22Rv1 (cell line): ENCODE results near the gene PLAAT2.

Source experiments
- CTCF ChIP-seq: fragments of 450-650 bp; IDR thresholded peaks from 2 replicates; pipeline ENCODE4 v1.5.1; 2017; ENCODE audit warnings: mild to moderate bottlenecking
- ZFX ChIP-seq: fragments of 450-650 bp; IDR thresholded peaks from 2 replicates; pipeline ENCODE4 v1.6.1; 2017; ENCODE audit warnings: antibody characterized with exemption, borderline replicate concordance

- TF ChIP-seq CTCF: no peak
- no peak for TF ChIP-seq ZFX
Measured at GRCh38 chr11:63572026-63572688, 9.0 kb upstream of the PLAAT2 start.
